ENCODE measurements around the gene STIP1.

The STIP1 gene

GRCh38 chr11:64176751-64177150 lies 9.2 kb upstream of the STIP1 start:
- Histone ChIP-seq H3K4me3 (ENCODE audit: insufficient read depth, low read depth, low read length, poor library complexity, severe bottlenecking) (no peak overlapping the region), H3K4me1 (ENCODE audit: control insufficient read depth, insufficient read depth, low read length, poor library complexity, severe bottlenecking) (no peaks in the 10 kb centered on the region), H3K27me3 (replicated peaks; ENCODE audit: control insufficient read depth, insufficient read depth, low read length, poor library complexity, severe bottlenecking) (no peaks in the 10 kb centered on the region), H3K36me3 (ENCODE audit: control insufficient read depth, insufficient read depth, low read length) (no peaks in the 10 kb centered on the region), H3K27ac (ENCODE audit: insufficient read depth, low read length, poor library complexity, severe bottlenecking) (no peak overlapping the region), H3K9me3 (ENCODE audit: control insufficient read depth, low read length) (no peaks in the 10 kb centered on the region)
- DNase-seq: no peak

GRCh38 chr11:64178203-64178602 lies 7.8 kb upstream of the STIP1 start:
- no peak for DNase-seq
- H3K4me1 ChIP-seq (ENCODE audit: control insufficient read depth, insufficient read depth, low read length, poor library complexity, severe bottlenecking): no peaks in the 10 kb centered on the region
- H3K36me3 ChIP-seq (ENCODE audit: control insufficient read depth, insufficient read depth, low read length): no peaks in the 10 kb centered on the region
- H3K27me3 ChIP-seq (replicated peaks; ENCODE audit: control insufficient read depth, insufficient read depth, low read length, poor library complexity, severe bottlenecking): no peaks in the 10 kb centered on the region
- no peak overlapping the region for H3K27ac ChIP-seq (ENCODE audit: insufficient read depth, low read length, poor library complexity, severe bottlenecking)
- no peak overlapping the region for H3K4me3 ChIP-seq (ENCODE audit: insufficient read depth, low read depth, low read length, poor library complexity, severe bottlenecking)
- H3K9me3 ChIP-seq (ENCODE audit: control insufficient read depth, low read length): no peaks in the 10 kb centered on the region

GRCh38 chr11:64178951-64179639 lies 6.9 kb upstream of the STIP1 start:
- no peak overlapping the region for H3K4me3 ChIP-seq (ENCODE audit: insufficient read depth, low read depth, low read length, poor library complexity, severe bottlenecking)

GRCh38 chr11:64180891-64181290 lies 5.1 kb upstream of the STIP1 start:
- Histone ChIP-seq H3K4me3 (ENCODE audit: insufficient read depth, low read depth, low read length, poor library complexity, severe bottlenecking) (no peak overlapping the region), H3K4me1 (ENCODE audit: control insufficient read depth, insufficient read depth, low read length, poor library complexity, severe bottlenecking) (peaks cover 5% of the 10 kb centered on the region), H3K27ac (ENCODE audit: insufficient read depth, low read length, poor library complexity, severe bottlenecking) (no peak overlapping the region), H3K9me3 (ENCODE audit: control insufficient read depth, low read length) (no peaks in the 10 kb centered on the region), H3K27me3 (replicated peaks; ENCODE audit: control insufficient read depth, insufficient read depth, low read length, poor library complexity, severe bottlenecking) (no peaks in the 10 kb centered on the region), H3K36me3 (ENCODE audit: control insufficient read depth, insufficient read depth, low read length) (no peaks in the 10 kb centered on the region)
- no peak for DNase-seq

More at GRCh38 chr11:64178951-64179639, 6.9 kb upstream of the STIP1 start:
- H3K9me3 ChIP-seq (ENCODE audit: control insufficient read depth, low read length): no peaks in the 10 kb centered on the region
- H3K36me3 ChIP-seq (ENCODE audit: control insufficient read depth, insufficient read depth, low read length): no peaks in the 10 kb centered on the region
- H3K27me3 ChIP-seq (replicated peaks; ENCODE audit: control insufficient read depth, insufficient read depth, low read length, poor library complexity, severe bottlenecking): no peaks in the 10 kb centered on the region
- DNase-seq: no peak
- H3K27ac ChIP-seq (ENCODE audit: insufficient read depth, low read length, poor library complexity, severe bottlenecking): no peak overlapping the region
- no peaks in the 10 kb centered on the region for H3K4me1 ChIP-seq (ENCODE audit: control insufficient read depth, insufficient read depth, low read length, poor library complexity, severe bottlenecking)

- DNase-seq: no peak
- no peaks in the 10 kb centered on the region for H3K9me3 ChIP-seq (ENCODE audit: control insufficient read depth, low read length)
- H3K4me1 ChIP-seq (ENCODE audit: control insufficient read depth, insufficient read depth, low read length, poor library complexity, severe bottlenecking): peaks cover 5% of the 10 kb centered on the region
- H3K27ac ChIP-seq (ENCODE audit: insufficient read depth, low read length, poor library complexity, severe bottlenecking): no peak overlapping the region
- H3K36me3 ChIP-seq (ENCODE audit: control insufficient read depth, insufficient read depth, low read length): no peaks in the 10 kb centered on the region
- no peak overlapping the region for H3K4me3 ChIP-seq (ENCODE audit: insufficient read depth, low read depth, low read length, poor library complexity, severe bottlenecking)
- no peaks in the 10 kb centered on the region for H3K27me3 ChIP-seq (replicated peaks; ENCODE audit: control insufficient read depth, insufficient read depth, low read length, poor library complexity, severe bottlenecking)
These were observed 4.2 kb upstream of the STIP1 start for GRCh38 chr11:64181506-64182411.

GRCh38 chr11:64183890-64184289 lies 2.1 kb upstream of the STIP1 start:
- Histone ChIP-seq H3K36me3 (ENCODE audit: control insufficient read depth, insufficient read depth, low read length) (no peaks in the 10 kb centered on the region), H3K27me3 (replicated peaks; ENCODE audit: control insufficient read depth, insufficient read depth, low read length, poor library complexity, severe bottlenecking) (no peaks in the 10 kb centered on the region), H3K4me1 (ENCODE audit: control insufficient read depth, insufficient read depth, low read length, poor library complexity, severe bottlenecking) (peaks cover 5% of the 10 kb centered on the region), H3K9me3 (ENCODE audit: control insufficient read depth, low read length) (no peaks in the 10 kb centered on the region), H3K4me3 (ENCODE audit: insufficient read depth, low read depth, low read length, poor library complexity, severe bottlenecking) (no peak overlapping the region), H3K27ac (ENCODE audit: insufficient read depth, low read length, poor library complexity, severe bottlenecking) (no peak overlapping the region)
- DNase-seq: no peak

- Histone ChIP-seq H3K27ac (ENCODE audit: insufficient read depth, low read length, poor library complexity, severe bottlenecking) (peak overlapping the region; percentile 75), H3K4me1 (ENCODE audit: control insufficient read depth, insufficient read depth, low read length, poor library complexity, severe bottlenecking) (peaks cover 5% of the 10 kb centered on the region), H3K4me3 (ENCODE audit: insufficient read depth, low read depth, low read length, poor library complexity, severe bottlenecking) (peak overlapping the region; percentile 77), H3K27me3 (replicated peaks; ENCODE audit: control insufficient read depth, insufficient read depth, low read length, poor library complexity, severe bottlenecking) (no peaks in the 10 kb centered on the region), H3K9me3 (ENCODE audit: control insufficient read depth, low read length) (no peaks in the 10 kb centered on the region), H3K36me3 (ENCODE audit: control insufficient read depth, insufficient read depth, low read length) (no peaks in the 10 kb centered on the region)
- no peak for DNase-seq
These were observed 737 bp upstream of the STIP1 start for GRCh38 chr11:64185175-64185692.

GRCh38 chr11:64186492-64187165 lies 658 bp downstream of the STIP1 start:
- DNase-seq: peak in 1 of 3 donors; percentile 14
- H3K4me3 ChIP-seq (ENCODE audit: insufficient read depth, low read depth, low read length, poor library complexity, severe bottlenecking): no peak overlapping the region
- peaks cover 5% of the 10 kb centered on the region for H3K4me1 ChIP-seq (ENCODE audit: control insufficient read depth, insufficient read depth, low read length, poor library complexity, severe bottlenecking)
- H3K36me3 ChIP-seq (ENCODE audit: control insufficient read depth, insufficient read depth, low read length): no peaks in the 10 kb centered on the region
- H3K9me3 ChIP-seq (ENCODE audit: control insufficient read depth, low read length): no peaks in the 10 kb centered on the region
- no peak overlapping the region for H3K27ac ChIP-seq (ENCODE audit: insufficient read depth, low read length, poor library complexity, severe bottlenecking)
- H3K27me3 ChIP-seq (replicated peaks; ENCODE audit: control insufficient read depth, insufficient read depth, low read length, poor library complexity, severe bottlenecking): no peaks in the 10 kb centered on the region

- Histone ChIP-seq H3K36me3 (ENCODE audit: control insufficient read depth, insufficient read depth, low read length) (peaks cover 51% of the 10 kb centered on the region), H3K4me3 (ENCODE audit: insufficient read depth, low read depth, low read length, poor library complexity, severe bottlenecking) (no peak overlapping the region), H3K27ac (ENCODE audit: insufficient read depth, low read length, poor library complexity, severe bottlenecking) (no peak overlapping the region), H3K9me3 (ENCODE audit: control insufficient read depth, low read length) (no peaks in the 10 kb centered on the region), H3K27me3 (replicated peaks; ENCODE audit: control insufficient read depth, insufficient read depth, low read length, poor library complexity, severe bottlenecking) (no peaks in the 10 kb centered on the region), H3K4me1 (ENCODE audit: control insufficient read depth, insufficient read depth, low read length, poor library complexity, severe bottlenecking) (no peaks in the 10 kb centered on the region)
- DNase-seq: no peak
These were observed 6.5 kb downstream of the STIP1 start for GRCh38 chr11:64192434-64192833.

All from effector memory CD4-positive, alpha-beta T cell (primary cell).